Prostate gland (tissue), 2 donors: ENCODE measurements around the gene NUBPL.

ENCODE experiments used
- POLR2A ChIP-seq: fragments of 450-650 bp; IDR thresholded peaks from one replicate; pipeline ENCODE4 v1.6.1; 2016; ENCODE audit warnings: antibody characterized with exemption, mild to moderate bottlenecking
- TF ChIP-seq, protein P1 (sequence below), 4 experiments: fragments of 200-600 bp in 2 of 4; fragments of 450-650 bp in 2 of 4; sonication (generic) in 2 of 4; IDR thresholded peaks; 1 replicate in 3 of 4; 2 replicates in 1 of 4; pipeline ENCODE4 v1.5.1; 2016 to 2019; ENCODE audit warnings: antibody characterized with exemption in 4 of 4, mild to moderate bottlenecking in 2 of 4, moderate library complexity in 2 of 4

DNA sequence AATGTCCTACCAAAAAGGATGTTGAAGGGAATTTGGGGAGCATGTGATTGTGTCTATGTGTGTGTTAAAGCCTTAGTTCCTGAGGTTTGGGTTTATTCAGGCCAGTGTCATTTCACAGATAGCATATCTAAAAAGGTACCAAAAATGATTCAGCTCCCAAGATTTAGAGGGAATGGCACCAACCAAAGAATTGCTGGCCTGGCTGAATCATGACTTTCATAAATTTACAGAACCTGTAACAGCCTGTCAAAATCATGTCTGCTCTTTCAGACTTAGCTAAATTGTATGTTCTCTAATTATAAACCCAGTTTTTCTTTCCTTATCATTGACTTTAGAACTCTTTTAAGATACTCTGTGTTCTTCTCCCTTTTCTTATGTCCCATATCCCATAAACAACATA lies 231.5 kb downstream of the NUBPL start:
- TF ChIP-seq, protein P1, sequence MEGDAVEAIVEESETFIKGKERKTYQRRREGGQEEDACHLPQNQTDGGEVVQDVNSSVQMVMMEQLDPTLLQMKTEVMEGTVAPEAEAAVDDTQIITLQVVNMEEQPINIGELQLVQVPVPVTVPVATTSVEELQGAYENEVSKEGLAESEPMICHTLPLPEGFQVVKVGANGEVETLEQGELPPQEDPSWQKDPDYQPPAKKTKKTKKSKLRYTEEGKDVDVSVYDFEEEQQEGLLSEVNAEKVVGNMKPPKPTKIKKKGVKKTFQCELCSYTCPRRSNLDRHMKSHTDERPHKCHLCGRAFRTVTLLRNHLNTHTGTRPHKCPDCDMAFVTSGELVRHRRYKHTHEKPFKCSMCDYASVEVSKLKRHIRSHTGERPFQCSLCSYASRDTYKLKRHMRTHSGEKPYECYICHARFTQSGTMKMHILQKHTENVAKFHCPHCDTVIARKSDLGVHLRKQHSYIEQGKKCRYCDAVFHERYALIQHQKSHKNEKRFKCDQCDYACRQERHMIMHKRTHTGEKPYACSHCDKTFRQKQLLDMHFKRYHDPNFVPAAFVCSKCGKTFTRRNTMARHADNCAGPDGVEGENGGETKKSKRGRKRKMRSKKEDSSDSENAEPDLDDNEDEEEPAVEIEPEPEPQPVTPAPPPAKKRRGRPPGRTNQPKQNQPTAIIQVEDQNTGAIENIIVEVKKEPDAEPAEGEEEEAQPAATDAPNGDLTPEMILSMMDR (IDR thresholded peaks at IDR 0.05) = no peak
- TF ChIP-seq POLR2A = no peak
